ENCODE measurements around the gene PTGFR. TPM values are rescaled to one million over a fixed set of nuclear protein-coding genes. Genes with fewer than 3 reads are reported as not detected.

Gene PTGFR
- total RNA-seq, 1 donor from 2014 or later: 3.0 TPM

DNA sequence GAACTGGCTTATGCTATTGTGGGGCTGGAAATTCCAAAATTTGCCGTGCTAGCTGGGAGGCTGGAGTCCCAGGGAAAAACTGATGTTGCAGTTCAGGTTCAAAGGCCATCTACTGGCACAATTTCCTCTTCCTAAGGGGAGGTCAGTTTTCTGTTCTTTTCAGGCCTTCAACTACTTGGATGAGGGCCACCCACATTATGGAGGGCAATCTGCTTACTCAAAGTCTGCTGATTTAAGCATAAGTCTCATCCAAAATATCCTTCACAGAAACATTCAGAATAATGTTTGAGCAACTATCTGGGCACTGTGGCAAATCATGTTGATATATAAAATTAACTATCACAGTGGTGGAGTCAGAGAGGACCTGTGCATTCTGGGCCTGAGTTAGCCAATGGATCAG, 21.2 kb upstream of the PTGFR start:
- intact Hi-C loops (cut with DNase I): no loop called here
- Histone ChIP-seq H3K27ac (no peak overlapping the region), H3K4me3 (no peak overlapping the region), H3K36me3 (no peaks in the 10 kb centered on the region), H3K9me3 (no peaks in the 10 kb centered on the region), H3K4me1 (no peaks in the 10 kb centered on the region), H3K27me3 (no peaks in the 10 kb centered on the region)
- ATAC-seq (no peak), DNase-seq (no peak)
- TF ChIP-seq, protein P1, sequence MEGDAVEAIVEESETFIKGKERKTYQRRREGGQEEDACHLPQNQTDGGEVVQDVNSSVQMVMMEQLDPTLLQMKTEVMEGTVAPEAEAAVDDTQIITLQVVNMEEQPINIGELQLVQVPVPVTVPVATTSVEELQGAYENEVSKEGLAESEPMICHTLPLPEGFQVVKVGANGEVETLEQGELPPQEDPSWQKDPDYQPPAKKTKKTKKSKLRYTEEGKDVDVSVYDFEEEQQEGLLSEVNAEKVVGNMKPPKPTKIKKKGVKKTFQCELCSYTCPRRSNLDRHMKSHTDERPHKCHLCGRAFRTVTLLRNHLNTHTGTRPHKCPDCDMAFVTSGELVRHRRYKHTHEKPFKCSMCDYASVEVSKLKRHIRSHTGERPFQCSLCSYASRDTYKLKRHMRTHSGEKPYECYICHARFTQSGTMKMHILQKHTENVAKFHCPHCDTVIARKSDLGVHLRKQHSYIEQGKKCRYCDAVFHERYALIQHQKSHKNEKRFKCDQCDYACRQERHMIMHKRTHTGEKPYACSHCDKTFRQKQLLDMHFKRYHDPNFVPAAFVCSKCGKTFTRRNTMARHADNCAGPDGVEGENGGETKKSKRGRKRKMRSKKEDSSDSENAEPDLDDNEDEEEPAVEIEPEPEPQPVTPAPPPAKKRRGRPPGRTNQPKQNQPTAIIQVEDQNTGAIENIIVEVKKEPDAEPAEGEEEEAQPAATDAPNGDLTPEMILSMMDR (IDR thresholded peaks at IDR 0.05): no peak

DNA sequence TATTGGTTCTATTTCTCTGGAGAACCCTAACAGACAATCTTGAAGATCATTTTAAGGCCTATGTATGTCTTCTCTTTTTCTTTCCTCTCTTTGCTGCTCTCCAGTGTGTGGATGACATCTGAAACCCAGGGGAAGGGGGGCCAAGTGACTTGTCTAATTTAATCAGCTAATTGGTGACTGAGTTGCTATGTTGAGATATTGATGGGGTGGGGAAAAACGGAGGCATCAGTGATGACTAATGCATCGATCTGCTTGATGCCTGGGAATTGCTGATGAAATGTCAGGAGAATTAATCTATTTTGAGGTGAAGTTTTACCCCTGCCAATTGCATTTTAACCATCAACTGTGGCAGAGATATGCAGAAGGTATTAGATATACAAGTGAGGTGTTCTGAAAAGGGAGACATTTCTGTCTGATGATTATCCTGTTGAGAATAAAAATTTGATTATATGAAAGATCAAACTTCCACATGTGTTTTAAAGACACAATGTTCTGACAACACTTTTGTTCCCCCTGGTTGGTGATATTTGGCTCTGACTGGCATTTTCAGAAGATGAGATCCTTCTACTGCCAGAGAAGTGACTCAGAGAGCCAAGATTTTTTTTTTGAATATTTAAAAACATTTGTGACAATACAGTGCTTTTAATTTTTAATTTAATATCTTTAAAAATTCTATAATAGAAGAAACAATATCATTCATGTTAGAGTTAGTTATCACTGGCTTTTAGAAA, 18.7 kb upstream of the PTGFR start:
- no peaks in the 10 kb centered on the region for H3K36me3 ChIP-seq
- DNase-seq: no peak
- H3K27me3 ChIP-seq: no peaks in the 10 kb centered on the region
- H3K9me3 ChIP-seq: no peaks in the 10 kb centered on the region
- TF ChIP-seq, protein P1 (IDR thresholded peaks at IDR 0.05): no peak
- no peak overlapping the region for H3K27ac ChIP-seq
- H3K4me3 ChIP-seq: no peak overlapping the region
- no peak for ATAC-seq
- no peaks in the 10 kb centered on the region for H3K4me1 ChIP-seq
- intact Hi-C loops (cut with DNase I): no loop called here

DNA sequence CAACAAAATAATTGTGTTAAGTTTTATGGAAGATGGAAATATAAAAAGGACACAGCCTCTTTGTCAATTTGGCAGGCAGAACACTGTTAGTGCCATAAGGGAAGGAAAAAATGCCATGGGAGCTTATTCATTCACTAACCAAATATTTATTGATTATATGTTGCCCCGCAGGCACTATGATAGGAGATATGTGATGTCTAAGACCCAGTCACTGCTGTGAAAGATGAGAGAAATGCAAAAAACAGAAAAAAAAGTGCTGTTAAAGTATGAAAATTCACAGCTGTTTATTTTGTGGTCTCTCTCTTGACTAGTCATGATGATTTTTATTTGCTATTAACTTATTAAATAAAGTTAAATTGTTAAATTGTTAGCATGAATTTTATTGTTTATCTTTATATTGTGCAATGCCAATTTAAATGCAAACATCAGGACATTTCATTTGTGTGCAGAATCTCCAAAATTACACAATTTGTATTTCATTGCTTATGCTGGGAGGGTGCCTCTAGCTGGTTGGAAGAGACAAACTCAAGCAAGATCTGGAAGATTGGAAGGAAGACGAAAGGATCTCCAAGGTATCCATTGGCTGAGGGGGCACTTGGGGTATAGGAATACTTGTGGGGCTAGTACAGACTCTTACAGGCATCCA, 17.8 kb upstream of the PTGFR start:
- H3K27me3 ChIP-seq: no peaks in the 10 kb centered on the region

DNA sequence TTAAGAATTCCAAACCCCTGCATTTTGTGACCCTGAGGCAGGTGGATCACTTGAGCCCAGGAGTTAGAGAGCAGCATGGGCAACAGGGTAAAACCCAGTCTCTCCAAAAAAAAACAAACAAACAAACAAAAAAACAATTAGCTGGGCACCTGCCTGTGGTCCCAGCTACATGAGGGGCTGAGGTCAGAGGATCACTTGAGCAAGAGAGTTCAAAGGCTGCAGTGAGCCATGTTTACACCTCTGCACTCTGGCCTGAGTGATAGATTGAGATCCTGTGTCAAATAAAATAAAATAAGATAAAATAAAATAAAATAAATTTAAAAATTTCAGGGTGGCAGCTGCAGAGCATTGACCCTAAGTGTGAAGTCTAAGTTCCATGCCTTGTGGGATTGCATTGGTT, 16.7 kb upstream of the PTGFR start:
- Histone ChIP-seq H3K27ac (no peak overlapping the region), H3K4me1 (no peaks in the 10 kb centered on the region), H3K9me3 (no peaks in the 10 kb centered on the region), H3K36me3 (no peaks in the 10 kb centered on the region), H3K27me3 (no peaks in the 10 kb centered on the region), H3K4me3 (no peak overlapping the region)
- intact Hi-C loops (cut with DNase I): no loop called here
- no peak for DNase-seq
- TF ChIP-seq, protein P1 (IDR thresholded peaks at IDR 0.05): no peak
- no peak for ATAC-seq

More for the DNA sequence above, 17.8 kb upstream of the PTGFR start:
- DNase-seq: no peak
- Histone ChIP-seq H3K36me3 (no peaks in the 10 kb centered on the region), H3K4me1 (no peaks in the 10 kb centered on the region), H3K27ac (no peak overlapping the region), H3K9me3 (no peaks in the 10 kb centered on the region), H3K4me3 (no peak overlapping the region)
- no peak for ATAC-seq
- TF ChIP-seq, protein P1 (IDR thresholded peaks at IDR 0.05): no peak
- intact Hi-C loops (cut with DNase I): no loop called here

DNA sequence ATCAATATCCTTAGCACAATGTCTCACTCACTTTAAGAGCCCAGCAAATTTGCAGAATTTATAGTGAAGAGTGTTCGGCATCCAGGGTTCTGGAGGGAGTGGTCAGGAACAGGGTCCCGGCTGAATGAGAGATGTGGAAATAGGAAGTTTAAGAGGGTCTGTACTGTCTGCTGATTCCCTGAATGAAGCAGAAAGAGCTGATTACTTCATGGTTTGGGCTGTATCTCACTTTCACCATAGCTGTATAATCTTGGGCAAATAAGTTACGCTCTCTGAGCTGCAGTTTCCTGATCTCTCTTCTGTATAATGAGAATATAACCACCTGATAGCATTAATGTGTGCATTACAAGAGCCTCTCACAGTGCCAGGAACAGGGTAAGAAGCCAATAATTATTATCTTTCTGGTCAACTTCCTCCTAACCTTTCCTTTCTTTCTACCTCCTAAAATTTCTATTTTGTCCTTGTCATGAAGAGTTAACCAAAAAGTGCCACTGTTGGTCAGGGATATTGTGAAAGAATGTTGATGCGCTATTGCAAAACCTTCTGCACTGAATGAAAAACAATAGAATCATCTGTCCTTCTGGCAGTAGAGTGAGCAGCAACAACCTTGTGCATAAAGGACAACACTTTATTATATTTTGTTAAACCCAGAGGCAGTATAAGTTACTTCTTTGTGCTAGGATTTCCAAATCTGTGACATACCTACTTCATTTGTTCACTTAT, 14.7 kb upstream of the PTGFR start:
- DNase-seq (no peak), ATAC-seq (no peak)
- H3K36me3 ChIP-seq: no peaks in the 10 kb centered on the region
- intact Hi-C loops (cut with DNase I): no loop called here
- no peaks in the 10 kb centered on the region for H3K9me3 ChIP-seq
- H3K4me1 ChIP-seq: no peaks in the 10 kb centered on the region
- TF ChIP-seq, protein P1 (IDR thresholded peaks at IDR 0.05): no peak
- H3K4me3 ChIP-seq: no peak overlapping the region
- H3K27ac ChIP-seq: no peak overlapping the region
- H3K27me3 ChIP-seq: no peaks in the 10 kb centered on the region
